Bronchial epithelial cell (primary cell): Measurements from ENCODE around the gene IPPK. TPM values are rescaled to one million over a fixed set of nuclear protein-coding genes. Genes with fewer than 3 reads are reported as not detected.

Experiments used
- DNase-seq: peaks from one replicate; pipeline ENCODE4 v3.0.0-alpha.2; 2010; ENCODE audit warnings: low read depth
- FAIRE-seq: peaks from 2 replicates; lab custom pipeline; 2011; peaks lifted over from hg19 to GRCh38; lab: Jason Lieb, UNC
- H3K27me3 ChIP-seq: 2 replicates; pipeline ENCODE4 v1.5.1; 2011; ENCODE audit warnings: low read length; ENCODE audit not compliant: control insufficient read depth, insufficient read depth
- H3K36me3 ChIP-seq: 2 replicates; pipeline ENCODE4 v1.5.1; 2011; ENCODE audit warnings: low read length; ENCODE audit not compliant: control insufficient read depth, insufficient read depth
- H3K4me3 ChIP-seq: 2 replicates; pipeline ENCODE4 v1.5.1; 2011; ENCODE audit warnings: mild to moderate bottlenecking, low read depth, low read length, control low read depth
- CTCF ChIP-seq: IDR thresholded peaks from 2 replicates; pipeline ENCODE4 v1.5.1; 2011; ENCODE audit warnings: mild to moderate bottlenecking, moderate library complexity, low read length, control low read depth, inconsistent platforms; ENCODE audit not compliant: insufficient read depth, severe bottlenecking
- total RNA-seq: library from RNA; depleted of rRNA; stranded (reverse); fragments of >200 nt; gene quantifications from 2 replicates; pipeline ENCODE4 v1.2.1, GENCODE V29; 2014

Gene IPPK
- total RNA-seq, 1 donor from 2014 or later, result 27.6 TPM

GRCh38 chr9:92617951-92618510 is 51.9 kb downstream of the IPPK start:
- FAIRE-seq (no peak), DNase-seq (no peak)
- Histone ChIP-seq H3K4me3 (no peak overlapping the region), H3K27me3 (no peaks in the 10 kb centered on the region), H3K36me3 (peaks cover 44% of the 10 kb centered on the region)
- TF ChIP-seq CTCF, result no peak

- no peak overlapping the region for H3K4me3 ChIP-seq
- FAIRE-seq, result peak; percentile 7
- TF ChIP-seq CTCF, result no peak
- DNase-seq, result no peak
- no peaks in the 10 kb centered on the region for H3K27me3 ChIP-seq
- peaks cover 44% of the 10 kb centered on the region for H3K36me3 ChIP-seq
These were observed 52.6 kb downstream of the IPPK start for GRCh38 chr9:92617195-92617813.

GRCh38 chr9:92616655-92617111 is 53.2 kb downstream of the IPPK start:
- H3K27me3 ChIP-seq, result no peaks in the 10 kb centered on the region
- TF ChIP-seq CTCF, result no peak
- peaks cover 45% of the 10 kb centered on the region for H3K36me3 ChIP-seq
- no peak overlapping the region for H3K4me3 ChIP-seq
- DNase-seq (no peak), FAIRE-seq (no peak)

GRCh38 chr9:92616199-92616641 is 53.7 kb downstream of the IPPK start:
- no peak for DNase-seq
- Histone ChIP-seq H3K27me3 (no peaks in the 10 kb centered on the region), H3K4me3 (no peak overlapping the region), H3K36me3 (peaks cover 45% of the 10 kb centered on the region)
- FAIRE-seq, result no peak
- TF ChIP-seq CTCF, result no peak

- FAIRE-seq, result peak; percentile 68
These were observed 54.1 kb downstream of the IPPK start for GRCh38 chr9:92615790-92616189.

More at GRCh38 chr9:92615790-92616189, 54.1 kb downstream of the IPPK start:
- DNase-seq, result no peak
- Histone ChIP-seq H3K27me3 (no peaks in the 10 kb centered on the region), H3K36me3 (peaks cover 43% of the 10 kb centered on the region), H3K4me3 (no peak overlapping the region)
- no peak for TF ChIP-seq CTCF
